ENCODE data around the gene DUSP9. TPM values are rescaled to one million over a fixed set of nuclear protein-coding genes. Genes with fewer than 3 reads are reported as not detected.

DUSP9 gene
- total and polyA plus RNA-seq, 2 donors (not counting 3 experiments of a cell fraction or from before 2014, with no cell fraction given): 0.04 TPM; not detected in 1

GRCh38 chrX:153640736-153641575 is 6.0 kb upstream of the DUSP9 start:
- TF ChIP-seq CTCF (IDR thresholded peaks at IDR 0.05; ENCODE audit: extremely low read depth in 1 of 2, insufficient read depth in 1 of 2, low read depth in 1 of 2, low read length in 2 of 2) (no peak), MAX (IDR thresholded peaks at IDR 0.05; ENCODE audit: insufficient read depth, insufficient read length) (no peak), GATA2 (IDR thresholded peaks at IDR 0.05; ENCODE audit: insufficient read depth, insufficient read length, low read depth, low read length) (no peak), MYC (IDR thresholded peaks at IDR 0.05; ENCODE audit: low read depth, low read length) (no peak), JUN (IDR thresholded peaks at IDR 0.05; ENCODE audit: borderline replicate concordance, insufficient read depth, insufficient read length, low read depth) (no peak), EZH2 (IDR thresholded peaks at IDR 0.05; ENCODE audit: borderline replicate concordance, low read depth, low read length, severe bottlenecking) (no peak), FOS (IDR thresholded peaks at IDR 0.05; ENCODE audit: borderline replicate concordance, insufficient read depth, low read length) (no peak), POLR2A (IDR thresholded peaks at IDR 0.05; ENCODE audit: low read depth, low read length) (no peak), POLR2AphosphoS5 (IDR thresholded peaks at IDR 0.05; ENCODE audit: insufficient read depth, low read depth, low read length) (no peak)
- H3K27me3 ChIP-seq (ENCODE audit: control insufficient read depth in 2 of 2, insufficient read depth in 2 of 2, low read length in 2 of 2): peaks cover 36 to 38% of the 10 kb centered on the region in 2 experiments
- FAIRE-seq: no peak
- ChIA-PET POLR2A (no interaction called here), CTCF (interaction anchor here (1.2 kb wide), 1 partner anchor 27 kb away, joined by 4 read pairs; no protein-coding TSS in a partner anchor)
- H3K27ac ChIP-seq (ENCODE audit: insufficient read depth, low read depth, low read length): no peak overlapping the region
- H2AFZ ChIP-seq (ENCODE audit: low read depth, low read length): no peak overlapping the region
- no peaks in the 10 kb centered on the region for H3K4me1 ChIP-seq (ENCODE audit: control insufficient read depth, extremely low read depth, insufficient read depth, low read length)
- dilution Hi-C loops (cut with MboI; ENCODE audit: extremely low pct_ligation_motif_present, low sequenced_read_pairs) (no loop called here), intact Hi-C loops (cut with micrococcal nuclease) (no loop called here)
- no peaks in the 10 kb centered on the region for H4K20me1 ChIP-seq (replicated peaks; ENCODE audit: control insufficient read depth, extremely low read depth, insufficient read depth, low read length)
- no TSS peak for BruUV-seq (replicated peaks)
- no peaks in the 10 kb centered on the region for H3K9me1 ChIP-seq (replicated peaks; ENCODE audit: control insufficient read depth, extremely low read depth, insufficient read depth, low read length)
- no peaks in the 10 kb centered on the region for H3K79me2 ChIP-seq (ENCODE audit: control insufficient read depth, insufficient read depth, low read length)
- H3K9ac ChIP-seq (replicated peaks; ENCODE audit: extremely low read depth, insufficient read depth, low read length): no peak overlapping the region
- DNase-seq (ENCODE audit: low read depth, low spot score): no peak
- no peak overlapping the region for H3K4me3 ChIP-seq (replicated peaks in 1 of 3; ENCODE audit: insufficient read depth in 1 of 3, low read depth in 1 of 3, low read length in 3 of 3)
- H3K36me3 ChIP-seq (ENCODE audit: control insufficient read depth in 2 of 2, extremely low read depth in 1 of 2, insufficient read depth in 2 of 2, low read length in 2 of 2): no peaks in the 10 kb centered on the region
- no peaks in the 10 kb centered on the region for H3K9me3 ChIP-seq (replicated peaks; ENCODE audit: control insufficient read depth, insufficient read depth, low read length)
- no peak overlapping the region for H3K4me2 ChIP-seq (ENCODE audit: insufficient read depth, low read length)
